HG03196 (cell line): ENCODE results near the gene RNF144B.
"Not testable (repeated sequence)": the region's sequence is repeated elsewhere in the genome, so short reads cannot be mapped to it uniquely, and the experiment has no call there.

Source experiments
- ATAC-seq: cut with Tn5 transposase; IDR thresholded peaks from one replicate; pipeline ENCODE4 v1.9.1; 2021; ENCODE audit not compliant: unreplicated experiment

RNF144B gene

GRCh38 chr6:18439581-18439980, 52.4 kb downstream of the RNF144B start:
- no peak for ATAC-seq

DNA sequence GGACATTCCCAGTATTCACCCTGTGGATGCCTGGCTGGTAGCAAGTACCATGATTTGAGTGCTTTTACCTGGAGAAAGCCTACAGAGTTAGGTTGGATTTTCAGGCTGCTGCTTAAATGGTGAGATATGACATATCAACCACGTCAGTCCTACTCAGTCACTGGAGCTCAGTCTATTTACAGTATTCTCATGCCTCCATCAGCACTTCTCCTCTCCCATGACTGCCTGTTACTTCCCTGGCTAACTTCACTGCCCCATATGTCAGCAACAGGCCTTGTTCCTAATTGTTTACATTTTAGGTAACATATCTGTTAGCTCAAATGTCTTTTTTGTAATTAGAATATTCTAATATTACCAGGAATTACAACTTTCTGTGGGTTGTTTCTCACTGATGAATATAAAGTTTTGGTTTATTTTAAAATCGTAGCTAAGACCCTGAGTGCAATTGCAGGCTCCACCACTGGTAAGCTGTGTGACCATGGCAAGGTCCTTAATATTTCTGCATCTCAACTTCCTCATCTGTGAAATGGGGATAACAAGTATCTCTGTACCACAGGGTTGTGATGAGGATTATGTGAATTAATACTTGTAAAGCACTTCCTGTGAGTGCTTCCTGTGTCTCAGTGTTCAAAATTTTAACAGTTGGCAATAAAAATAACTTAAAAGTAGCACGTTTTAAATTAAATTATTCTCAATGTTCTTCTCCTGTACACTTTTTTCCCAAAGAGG, 54.3 kb downstream of the RNF144B start:
- ATAC-seq, result no peak

DNA sequence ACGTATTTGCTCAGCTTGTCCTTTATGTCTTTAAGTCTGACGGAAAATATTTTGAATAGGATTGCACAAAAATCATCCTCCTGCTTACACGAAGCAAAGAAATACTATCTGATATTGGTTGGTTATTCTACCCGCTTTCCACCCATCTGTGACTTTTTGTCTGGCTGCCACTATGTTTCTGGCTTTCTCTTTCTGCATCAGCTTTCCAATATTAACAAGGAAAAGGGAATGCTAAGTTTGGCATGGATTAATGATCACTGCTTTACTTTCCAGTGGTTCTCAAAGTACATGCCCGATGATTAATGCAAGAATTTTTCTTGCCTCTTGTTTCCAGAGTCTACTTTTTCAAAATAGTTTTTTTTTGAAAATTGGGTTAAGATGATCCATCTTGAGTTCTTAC, 57.0 kb downstream of the RNF144B start:
- no peak for ATAC-seq

DNA sequence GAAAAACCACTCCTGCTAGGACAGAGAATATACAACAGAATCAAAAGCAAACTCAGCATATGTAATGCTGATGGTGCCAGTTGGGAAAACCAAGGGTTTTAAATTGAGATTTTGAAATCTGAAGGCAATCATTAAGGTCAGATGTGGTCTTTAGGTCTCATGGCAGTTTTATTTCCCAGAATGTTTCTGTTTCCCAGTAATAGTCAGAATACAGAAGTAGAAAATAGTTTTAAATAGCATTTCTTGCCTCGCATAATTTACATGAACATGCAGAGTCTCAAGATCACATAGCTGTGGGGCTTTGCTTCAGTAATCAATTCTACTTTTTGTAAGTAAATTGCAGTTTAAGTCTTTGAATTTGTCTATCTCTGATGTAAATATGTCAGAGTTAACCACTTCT, 58.1 kb downstream of the RNF144B start:
- no peak for ATAC-seq

DNA sequence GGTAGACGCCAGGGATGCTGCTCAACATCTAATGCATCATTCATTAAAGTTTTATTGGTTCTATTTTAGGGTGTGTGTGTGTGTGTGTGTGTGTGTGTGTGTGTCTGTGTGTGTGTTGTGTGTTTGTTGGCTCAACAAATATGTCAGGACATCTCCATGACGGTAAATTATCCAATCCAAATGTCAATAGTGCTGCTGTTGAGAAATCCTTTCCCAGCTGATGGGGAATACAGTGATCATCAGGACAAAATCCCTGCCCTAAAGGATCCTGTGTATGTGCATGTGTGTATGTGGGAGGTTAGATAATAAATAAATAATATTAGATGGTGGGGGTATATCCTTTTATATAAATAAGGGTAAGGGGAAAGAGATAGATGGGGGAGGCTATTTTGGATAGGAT, 59.6 kb downstream of the RNF144B start:
- ATAC-seq, result no peak

- ATAC-seq, result no peak
Measured at GRCh38 chr6:18447552-18447951, 60.4 kb downstream of the RNF144B start.

DNA sequence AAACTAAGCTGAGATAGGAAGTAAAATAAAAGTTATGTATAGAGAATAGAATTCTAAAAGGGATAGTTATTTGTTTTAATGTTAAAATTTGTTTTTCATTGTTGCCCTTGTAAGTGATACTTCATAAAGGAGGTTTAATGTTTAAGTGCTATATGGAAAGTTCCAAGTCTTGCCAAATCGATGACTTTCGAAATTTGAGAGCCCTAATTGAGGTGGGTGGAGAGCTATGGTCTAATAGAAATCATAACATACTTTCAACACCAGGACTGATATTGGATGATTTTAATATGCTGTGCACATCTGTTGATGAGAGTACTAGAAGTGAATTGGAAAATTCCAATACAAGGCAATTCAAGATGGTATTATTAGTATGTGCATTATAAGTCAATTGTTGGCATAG, 64.6 kb downstream of the RNF144B start:
- no peak for ATAC-seq

DNA sequence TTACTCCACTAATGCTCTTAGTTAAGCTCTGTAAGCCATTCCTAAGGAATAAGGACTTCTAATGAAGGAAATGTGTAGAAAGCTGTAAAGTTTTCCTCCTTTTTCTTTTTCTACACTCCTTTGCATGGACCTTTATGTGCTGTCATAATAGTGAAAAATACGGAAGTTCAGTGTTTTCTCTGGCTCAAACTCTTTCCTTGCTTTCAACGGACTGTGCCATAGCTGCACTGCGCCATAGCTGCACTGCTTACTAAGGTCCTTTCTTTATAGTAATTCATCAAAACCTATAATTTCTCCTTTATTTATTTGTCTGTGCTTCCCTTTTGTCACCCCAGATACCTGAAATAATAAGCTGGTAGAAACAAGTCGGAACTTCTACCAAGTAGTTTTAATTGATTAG, 67.3 kb downstream of the RNF144B start:
- no peak for ATAC-seq

DNA sequence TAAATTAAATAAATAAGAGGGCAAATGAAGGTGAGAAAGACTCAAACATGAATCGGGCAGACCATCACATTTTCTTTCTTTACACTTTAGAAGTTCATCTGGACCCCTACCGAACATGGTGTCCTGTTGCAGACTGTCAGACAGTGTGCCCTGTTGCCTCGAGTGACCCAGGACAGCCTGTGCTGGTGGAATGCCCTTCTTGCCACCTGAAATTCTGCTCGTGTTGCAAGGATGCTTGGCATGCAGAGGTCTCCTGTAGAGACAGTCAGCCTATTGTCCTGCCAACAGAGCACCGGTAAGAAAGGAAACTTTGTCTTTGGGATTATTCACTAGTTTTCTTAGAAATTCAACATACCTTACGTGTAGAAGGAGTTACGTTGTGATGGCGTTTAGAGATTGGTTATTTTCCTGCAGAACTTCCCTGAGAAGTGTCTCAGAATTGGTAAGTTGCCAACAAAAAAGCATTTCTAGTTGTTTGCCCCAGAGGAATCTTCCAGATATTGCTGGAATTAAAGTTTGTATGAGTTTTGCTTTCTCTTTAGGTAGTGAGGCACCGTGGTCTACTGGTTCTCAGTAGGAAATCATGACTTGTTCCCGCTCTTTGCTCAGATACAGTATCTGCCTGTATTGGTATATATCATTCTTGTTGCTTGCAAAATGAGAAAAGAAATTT, 70.1 kb downstream of the RNF144B start:
- no peak for ATAC-seq

DNA sequence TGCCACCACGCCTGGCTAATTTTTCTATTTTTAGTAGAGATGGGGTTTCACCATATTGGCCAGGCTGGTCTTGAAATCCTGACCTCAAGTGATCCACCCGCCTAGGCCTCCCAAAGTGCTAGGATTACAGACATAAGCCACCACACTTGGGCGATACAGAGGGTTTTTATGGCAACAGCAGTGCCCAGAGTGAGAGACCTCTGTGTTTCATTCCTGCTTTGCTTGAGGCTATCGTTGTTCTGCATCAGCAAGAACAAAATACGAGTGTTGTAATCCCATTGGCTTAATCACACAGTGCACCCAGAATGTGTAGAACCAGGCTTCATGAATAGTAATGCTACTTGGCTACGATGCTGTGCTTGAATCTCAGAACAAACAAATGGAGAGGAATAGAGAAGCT, 70.9 kb downstream of the RNF144B start:
- not testable (repeated sequence) for ATAC-seq

- no peak for ATAC-seq
Measured at GRCh38 chr6:18463429-18463828, 76.3 kb downstream of the RNF144B start.

GRCh38 chr6:18464176-18464575, 77.0 kb downstream of the RNF144B start:
- ATAC-seq, result no peak

DNA sequence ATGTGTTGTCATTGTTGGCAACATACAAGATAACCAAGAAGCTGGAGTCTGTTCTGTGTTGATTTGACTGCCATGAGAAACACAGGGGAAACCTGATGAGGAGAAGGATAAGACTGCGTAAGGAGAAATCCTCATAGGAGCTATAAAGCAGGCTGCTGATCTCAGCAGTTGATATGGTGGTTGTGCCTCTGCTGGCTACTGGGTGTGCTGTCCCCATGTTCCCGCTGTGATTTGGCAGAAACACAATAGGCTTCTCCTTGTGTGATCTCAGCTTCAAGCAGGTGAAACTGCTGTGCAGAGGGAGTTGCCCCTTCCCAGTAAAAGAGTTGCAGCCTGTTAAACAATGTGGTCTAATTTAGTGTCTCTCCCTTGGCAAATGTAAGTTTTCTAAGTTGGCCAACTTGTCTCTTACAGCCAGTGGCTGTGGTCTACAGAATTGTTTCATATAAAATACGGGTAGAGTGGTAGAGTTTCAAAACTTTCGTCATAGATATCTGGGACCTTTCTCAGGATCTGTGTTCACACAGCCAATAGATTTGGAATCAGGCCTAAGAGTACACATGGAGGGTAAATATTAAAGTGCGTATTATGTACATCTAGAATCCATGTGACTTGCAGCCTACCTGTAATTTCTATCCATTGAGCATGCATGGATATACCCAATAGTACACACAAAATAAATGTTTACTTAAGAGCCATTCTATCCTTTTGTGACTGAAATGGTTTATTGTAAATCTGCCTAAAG, 78.4 kb downstream of the RNF144B start:
- ATAC-seq, result no peak

- ATAC-seq, result no peak
Measured at GRCh38 chr6:18467741-18468502, 80.8 kb downstream of the RNF144B start.

GRCh38 chr6:18468503-18468843, 81.3 kb downstream of the RNF144B start:
- no peak for ATAC-seq

DNA sequence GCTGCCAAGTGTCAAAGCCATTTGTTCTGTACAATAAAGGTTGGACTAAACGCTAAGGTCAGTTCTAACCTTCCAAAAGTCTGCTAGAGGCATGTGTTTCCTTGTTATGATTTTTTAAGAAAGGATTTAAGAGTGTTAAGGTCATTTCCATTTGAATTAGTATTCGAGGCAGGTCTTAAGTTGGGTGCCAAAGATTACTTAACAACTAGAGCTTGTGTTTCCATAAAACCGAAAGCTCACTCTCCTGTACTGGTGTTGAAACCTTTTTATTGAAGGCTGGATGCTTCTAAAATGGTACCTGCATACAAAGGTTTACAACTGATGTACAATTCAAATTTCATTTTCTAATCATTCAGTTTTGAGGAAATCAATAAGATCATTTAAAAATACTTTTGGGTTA, 82.4 kb downstream of the RNF144B start:
- no peak for ATAC-seq

GRCh38 chr6:18471232-18471964, 84.2 kb downstream of the RNF144B start:
- ATAC-seq, result no peak

GRCh38 chr6:18472941-18473340, 85.8 kb downstream of the RNF144B start:
- no peak for ATAC-seq

DNA sequence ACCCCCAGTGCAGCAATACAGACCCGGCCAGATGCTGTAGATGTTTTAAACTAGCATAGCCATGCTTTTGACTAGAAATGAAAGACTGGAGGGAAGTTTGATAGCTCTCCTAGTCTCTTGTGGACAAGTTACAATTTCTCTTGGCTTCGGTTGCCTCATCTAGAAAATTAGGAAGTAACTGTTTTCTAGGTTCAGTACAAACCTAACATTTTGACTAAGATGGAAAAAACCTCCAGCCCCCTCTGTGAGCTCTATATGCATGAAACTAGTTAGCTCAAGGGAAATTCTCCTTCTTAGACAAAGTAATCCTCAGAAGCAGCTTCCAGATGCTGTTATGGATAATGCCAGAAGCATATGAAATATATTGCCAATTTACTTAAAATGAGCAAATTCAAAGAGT, 86.6 kb downstream of the RNF144B start:
- no peak for ATAC-seq

DNA sequence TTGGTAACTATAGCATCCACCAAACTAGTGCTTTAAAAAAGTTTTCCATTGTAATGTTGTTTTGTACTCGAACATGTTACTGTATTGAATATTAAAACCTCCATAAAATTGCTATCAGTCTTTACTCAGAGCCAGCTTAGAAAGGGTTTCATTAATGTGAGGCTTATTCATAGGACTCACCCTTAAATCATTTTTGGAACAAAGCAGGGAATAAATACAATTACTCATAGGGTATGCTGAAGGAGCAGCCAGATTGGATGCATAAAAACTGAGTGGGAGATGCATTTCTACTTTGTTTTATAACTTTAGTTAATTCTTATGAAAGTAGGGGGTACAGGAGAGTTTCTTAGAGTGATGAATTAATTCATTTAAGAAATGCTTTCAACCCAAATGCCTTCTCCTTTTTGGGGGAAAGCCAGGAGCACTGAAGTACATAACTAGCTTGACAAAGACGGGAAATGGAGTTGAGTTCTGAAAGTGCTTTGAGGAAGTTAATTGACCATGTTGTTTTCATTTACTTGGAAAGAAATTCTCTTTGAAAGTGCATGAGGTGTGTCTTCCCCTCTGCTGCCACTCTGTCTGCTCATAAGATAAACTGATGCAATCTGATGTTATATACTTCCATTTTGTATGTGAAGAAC, 90.3 kb downstream of the RNF144B start:
- ATAC-seq, result no peak
